Measurements from ENCODE around the gene KIAA0513. TPM values are rescaled to one million over a fixed set of nuclear protein-coding genes. Genes with fewer than 3 reads are reported as not detected.

The KIAA0513 gene, protein sequence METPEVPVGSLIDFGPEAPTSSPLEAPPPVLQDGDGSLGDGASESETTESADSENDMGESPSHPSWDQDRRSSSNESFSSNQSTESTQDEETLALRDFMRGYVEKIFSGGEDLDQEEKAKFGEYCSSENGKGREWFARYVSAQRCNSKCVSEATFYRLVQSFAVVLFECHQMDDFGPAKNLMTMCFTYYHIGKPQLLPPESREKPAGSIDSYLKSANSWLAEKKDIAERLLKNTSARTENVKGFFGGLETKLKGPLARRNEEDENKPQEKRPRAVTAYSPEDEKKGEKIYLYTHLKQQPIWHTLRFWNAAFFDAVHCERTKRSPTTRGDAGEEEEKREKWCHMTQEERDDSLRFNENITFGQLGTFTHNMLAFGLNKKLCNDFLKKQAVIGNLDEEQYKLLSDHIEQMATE
- total RNA-seq, result 10.4 TPM
- long read RNA-seq, full-length matches to known transcripts, result 3 of 11 reads
- long read RNA-seq, partial matches to known transcripts, result 1 of 11 reads
- long read RNA-seq, other reads (novel, unspliced or antisense), result 7 of 11 reads

GRCh38 chr16:85027349-85027957 is at the start of gene KIAA0513:
Gene KIAA0513, plus strand, starts transcription at chr16:85027795. Its CDS starts 39,277 bp downstream, at chr16:85067072.
- peak; percentile 96 for DNase-seq
- intact Hi-C loops (cut with DNase I), result loop anchor here (10.0 kb wide), 1 partner anchor 57 kb away; no protein-coding TSS in a partner anchor
- ATAC-seq (ENCODE audit: poor library complexity), result peak; percentile 93

DNA sequence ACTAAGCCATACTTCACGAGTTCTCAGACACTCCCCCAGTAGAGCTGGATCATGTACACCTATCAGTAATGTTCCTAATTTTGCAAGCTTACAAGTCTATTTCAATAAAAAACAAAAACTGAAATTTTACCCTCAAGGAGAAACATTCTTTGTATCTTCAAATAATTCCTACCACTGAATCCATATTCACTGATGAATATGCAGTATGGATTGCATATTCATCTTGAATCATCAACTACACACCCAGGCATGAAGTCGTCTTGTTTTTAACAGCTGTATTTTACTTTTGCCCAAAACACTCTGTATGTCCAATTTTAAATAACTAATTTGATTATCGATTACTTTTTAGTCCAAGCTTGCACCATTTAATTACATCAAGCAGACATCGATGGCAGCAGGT is 48.1 kb upstream of the KIAA0513 start:
- intact Hi-C loops (cut with DNase I), result loop anchor here (10.0 kb wide), 1 partner anchor 305 kb away; no protein-coding TSS in a partner anchor
- ATAC-seq (ENCODE audit: poor library complexity) (no peak), DNase-seq (no peak)

DNA sequence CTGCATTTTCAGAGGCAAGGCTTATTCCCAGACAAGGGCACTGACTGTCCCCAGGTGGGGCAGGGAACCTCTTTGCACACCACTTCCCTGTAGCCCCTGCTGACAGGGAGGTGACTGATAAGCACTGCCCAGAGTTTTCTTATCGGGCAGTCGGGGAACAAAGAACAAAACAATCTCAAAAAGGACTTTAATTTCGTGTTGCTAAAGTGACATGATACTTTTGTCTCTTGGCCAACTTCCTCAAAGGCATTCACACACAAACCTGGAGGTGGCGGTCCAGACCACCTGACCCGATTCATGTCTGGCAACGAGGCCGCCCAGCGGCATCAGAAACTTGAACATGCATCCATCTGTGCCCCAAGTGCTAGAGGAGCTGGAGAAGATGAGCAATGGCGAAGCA is 45.2 kb upstream of the KIAA0513 start:
- no peak for DNase-seq
- intact Hi-C loops (cut with DNase I), result loop anchor here (10.0 kb wide), 1 partner anchor 102 kb away; no protein-coding TSS in a partner anchor
- peak; percentile 39 for ATAC-seq (ENCODE audit: poor library complexity)

- DNase-seq (no peak), ATAC-seq (ENCODE audit: poor library complexity) (no peak)
- intact Hi-C loops (cut with DNase I), result loop anchor here (10.0 kb wide), 1 partner anchor 99 kb away; no protein-coding TSS in a partner anchor
Observed at GRCh38 chr16:84985079-84986065, 42.2 kb upstream of the KIAA0513 start.

- intact Hi-C loops (cut with DNase I), result loop anchor here (10.0 kb wide), 1 partner anchor 99 kb away; no protein-coding TSS in a partner anchor
- DNase-seq (no peak), ATAC-seq (ENCODE audit: poor library complexity) (no peak)
Observed at GRCh38 chr16:84986102-84986501, 41.5 kb upstream of the KIAA0513 start.

- ATAC-seq (ENCODE audit: poor library complexity), result no peak
- intact Hi-C loops (cut with DNase I), result loop anchor here (10.0 kb wide), 1 partner anchor 98 kb away; no protein-coding TSS in a partner anchor
- DNase-seq, result no peak
Observed at GRCh38 chr16:84986879-84987278, 40.7 kb upstream of the KIAA0513 start.

- ATAC-seq (ENCODE audit: poor library complexity), result no peak
- DNase-seq, result no peak
- intact Hi-C loops (cut with DNase I), result loop anchor here (10.0 kb wide), 1 partner anchor 96 kb away; no protein-coding TSS in a partner anchor
Observed at GRCh38 chr16:84988328-84989080, 39.1 kb upstream of the KIAA0513 start.

DNA sequence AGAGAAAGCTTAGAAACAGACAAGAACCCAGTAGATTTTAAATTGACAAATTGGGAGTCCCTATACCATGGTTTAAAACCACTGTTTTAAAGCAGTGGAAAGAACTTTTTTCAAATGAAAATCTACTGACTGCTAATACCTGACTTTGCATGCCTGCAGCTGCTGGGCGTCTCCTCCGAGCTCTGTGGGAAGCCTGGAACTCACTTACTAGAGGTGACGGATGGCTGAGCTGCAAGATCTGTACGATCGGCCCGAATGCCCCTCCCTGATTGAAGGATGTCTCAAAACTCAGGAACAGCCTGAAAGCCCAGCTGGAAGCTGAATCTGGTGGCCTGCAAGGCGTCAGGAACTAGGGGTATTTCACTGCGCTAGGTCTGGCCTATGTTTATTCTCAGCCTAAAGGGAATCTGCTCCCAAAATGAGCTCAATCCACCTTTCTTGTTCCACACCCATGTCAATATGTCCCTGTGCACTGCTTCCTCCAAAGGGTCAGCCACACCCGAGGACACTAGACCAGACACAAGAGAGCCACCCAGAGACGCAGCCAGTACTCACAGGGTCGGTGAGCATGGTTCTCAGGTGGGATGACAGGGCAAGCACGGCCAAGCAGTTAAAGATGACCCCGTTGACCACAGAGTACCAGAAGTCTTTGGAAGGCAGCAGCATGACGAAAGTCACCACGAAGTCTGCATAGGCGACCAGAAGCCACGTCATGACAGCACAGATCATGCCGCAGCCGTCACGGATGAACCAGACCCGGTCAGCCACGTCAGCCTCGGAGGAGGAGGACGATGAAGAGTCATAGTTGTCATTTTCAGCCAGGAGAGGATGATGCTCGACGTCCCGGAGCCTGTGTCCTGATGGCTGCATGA is 37.6 kb upstream of the KIAA0513 start:
- DNase-seq (no peak), ATAC-seq (ENCODE audit: poor library complexity) (no peak)
- intact Hi-C loops (cut with DNase I), result loop anchor here (10.0 kb wide), 1 partner anchor 95 kb away; no protein-coding TSS in a partner anchor

GRCh38 chr16:84990782-84991181 is 36.8 kb upstream of the KIAA0513 start:
- ATAC-seq (ENCODE audit: poor library complexity) (no peak), DNase-seq (no peak)
- intact Hi-C loops (cut with DNase I), result no loop called here

GRCh38 chr16:84992717-84993075 is 34.9 kb upstream of the KIAA0513 start:
- intact Hi-C loops (cut with DNase I), result no loop called here
- DNase-seq, result no peak
- ATAC-seq (ENCODE audit: poor library complexity), result no peak

GRCh38 chr16:84993926-84994325 is 33.7 kb upstream of the KIAA0513 start:
- ATAC-seq (ENCODE audit: poor library complexity) (no peak), DNase-seq (no peak)
- intact Hi-C loops (cut with DNase I), result loop anchor here (2.0 kb wide), 1 partner anchor 49 kb away; no protein-coding TSS in a partner anchor

DNA sequence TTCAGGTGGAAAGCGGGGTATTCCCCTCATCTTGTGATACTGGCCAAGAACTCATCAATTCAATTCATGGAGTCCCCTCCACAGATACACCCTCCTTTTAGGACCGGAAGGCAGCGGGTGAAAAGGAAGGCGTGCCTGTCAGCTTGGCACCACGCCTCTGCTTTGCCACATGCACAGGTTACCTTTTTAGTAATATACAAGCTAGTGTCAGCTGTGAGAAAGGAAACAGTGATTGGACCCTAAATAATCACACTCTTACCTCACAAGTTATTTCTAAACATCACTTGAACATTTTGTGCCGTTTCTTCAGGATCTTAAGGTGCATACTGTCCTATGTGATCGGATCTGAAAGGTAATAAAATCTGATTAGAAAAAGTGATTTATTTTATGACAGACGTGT is 31.9 kb upstream of the KIAA0513 start:
- intact Hi-C loops (cut with DNase I), result loop anchor here (2.0 kb wide), 1 partner anchor 51 kb away; no protein-coding TSS in a partner anchor
- DNase-seq (no peak), ATAC-seq (ENCODE audit: poor library complexity) (no peak)

DNA sequence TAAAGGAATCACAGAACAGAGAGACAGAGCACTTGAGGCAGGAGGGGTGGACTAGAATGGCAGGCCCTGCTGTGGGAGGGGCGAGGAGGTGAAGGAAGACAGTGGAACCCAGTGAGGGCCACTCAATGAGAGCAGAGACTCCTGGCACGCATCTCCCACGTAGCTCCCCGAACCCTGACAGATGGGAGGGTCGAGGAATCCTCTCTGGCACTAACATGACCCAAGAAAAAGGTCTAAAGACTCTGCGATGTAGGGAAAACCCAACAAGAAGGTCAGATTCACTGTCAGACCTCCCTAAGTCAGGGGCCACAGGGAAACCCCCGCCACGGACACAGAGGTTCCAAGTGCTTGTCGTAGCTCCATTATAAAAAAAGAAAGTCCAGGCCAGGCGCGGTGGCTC is 31.2 kb upstream of the KIAA0513 start:
- ATAC-seq (ENCODE audit: poor library complexity), result no peak
- intact Hi-C loops (cut with DNase I), result no loop called here
- no peak for DNase-seq

DNA sequence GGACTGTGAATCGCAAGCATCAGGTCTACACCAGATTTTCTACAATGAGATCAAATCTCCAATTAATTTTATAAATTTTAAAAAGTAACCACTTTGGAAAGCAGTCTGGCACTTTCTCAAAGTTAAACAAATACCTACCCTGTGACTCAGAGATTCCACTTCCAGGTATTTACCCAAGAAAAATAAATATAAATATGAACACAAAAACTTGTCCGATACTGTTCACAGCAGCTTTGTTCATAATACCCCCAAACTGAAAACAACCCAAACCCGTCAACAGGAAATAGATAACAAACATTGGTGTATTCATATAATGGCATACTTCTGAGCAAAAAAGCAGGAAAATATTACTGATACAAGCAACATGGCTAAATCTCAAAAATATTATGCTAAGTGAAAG is 28.4 kb upstream of the KIAA0513 start:
- ATAC-seq (ENCODE audit: poor library complexity) (no peak), DNase-seq (no peak)
- intact Hi-C loops (cut with DNase I), result no loop called here

- DNase-seq (no peak), ATAC-seq (ENCODE audit: poor library complexity) (no peak)
- intact Hi-C loops (cut with DNase I), result no loop called here
Observed at GRCh38 chr16:84999857-85000480, 27.6 kb upstream of the KIAA0513 start.

DNA sequence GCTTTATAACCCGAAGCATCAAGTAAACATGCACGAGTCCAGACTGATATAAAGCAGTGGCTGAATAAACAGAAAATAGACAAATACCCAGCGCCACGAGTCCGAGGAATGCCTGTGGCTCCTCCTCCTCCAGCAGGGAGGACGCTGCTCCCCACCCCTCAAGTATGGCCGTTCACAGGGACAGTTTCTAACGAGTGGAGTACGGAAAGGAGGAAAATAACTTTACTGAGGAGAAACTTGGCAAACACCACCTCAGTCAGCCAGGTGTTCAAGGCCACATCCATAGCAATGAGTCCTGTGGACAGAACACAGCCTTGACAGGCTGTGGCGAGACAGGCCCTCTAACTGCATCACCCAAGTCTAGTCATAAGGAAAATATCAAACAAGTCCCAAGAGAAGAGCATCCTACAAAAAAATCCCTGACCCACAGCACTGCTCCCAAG is 25.5 kb upstream of the KIAA0513 start:
- no peak for ATAC-seq (ENCODE audit: poor library complexity)
- no peak for DNase-seq
- intact Hi-C loops (cut with DNase I), result no loop called here

Measured in Right ventricle myocardium superior (tissue), 1 donor.